ENCODE data around the gene CSF2RB.

CSF2RB gene

GRCh38 chr22:36899498-36899897, 13.9 kb upstream of the CSF2RB start:
- H3K36me3 ChIP-seq, result no peaks in the 10 kb centered on the region
- H3K27me3 ChIP-seq (ENCODE audit: insufficient read depth, low read depth, severe bottlenecking), result peaks cover 70% of the 10 kb centered on the region
- DNase-seq, result no peak
- peaks cover 8% of the 10 kb centered on the region for H3K9me3 ChIP-seq (ENCODE audit: severe bottlenecking)
- no peak overlapping the region for H3K4me3 ChIP-seq (ENCODE audit: low read depth, low read length)
- no peak for TF ChIP-seq CTCF (IDR thresholded peaks at IDR 0.05; ENCODE audit: low read depth, low read length)
- no peak overlapping the region for H3K27ac ChIP-seq

GRCh38 chr22:36900225-36900624, 13.2 kb upstream of the CSF2RB start:
- DNase-seq, result no peak
- Histone ChIP-seq H3K4me3 (ENCODE audit: low read depth, low read length) (no peak overlapping the region), H3K27ac (no peak overlapping the region), H3K9me3 (ENCODE audit: severe bottlenecking) (peaks cover 8% of the 10 kb centered on the region), H3K27me3 (ENCODE audit: insufficient read depth, low read depth, severe bottlenecking) (peaks cover 72% of the 10 kb centered on the region), H3K36me3 (no peaks in the 10 kb centered on the region)
- no peak for TF ChIP-seq CTCF (IDR thresholded peaks at IDR 0.05; ENCODE audit: low read depth, low read length)

GRCh38 chr22:36900880-36901279, 12.5 kb upstream of the CSF2RB start:
- Histone ChIP-seq H3K36me3 (no peaks in the 10 kb centered on the region), H3K27me3 (ENCODE audit: insufficient read depth, low read depth, severe bottlenecking) (peaks cover 72% of the 10 kb centered on the region), H3K9me3 (ENCODE audit: severe bottlenecking) (peaks cover 8% of the 10 kb centered on the region), H3K4me3 (ENCODE audit: low read depth, low read length) (no peak overlapping the region), H3K27ac (no peak overlapping the region)
- DNase-seq, result no peak
- TF ChIP-seq CTCF (IDR thresholded peaks at IDR 0.05; ENCODE audit: low read depth, low read length), result no peak

GRCh38 chr22:36901411-36902142, 11.9 kb upstream of the CSF2RB start:
- Histone ChIP-seq H3K27ac (no peak overlapping the region), H3K36me3 (no peaks in the 10 kb centered on the region), H3K27me3 (ENCODE audit: insufficient read depth, low read depth, severe bottlenecking) (peaks cover 76% of the 10 kb centered on the region), H3K9me3 (ENCODE audit: severe bottlenecking) (peaks cover 8% of the 10 kb centered on the region), H3K4me3 (ENCODE audit: low read depth, low read length) (no peak overlapping the region)
- no peak for TF ChIP-seq CTCF (IDR thresholded peaks at IDR 0.05; ENCODE audit: low read depth, low read length)
- DNase-seq, result no peak

GRCh38 chr22:36902143-36902926, 11.1 kb upstream of the CSF2RB start:
- H3K27me3 ChIP-seq (ENCODE audit: insufficient read depth, low read depth, severe bottlenecking), result peaks cover 72% of the 10 kb centered on the region
- no peak for TF ChIP-seq CTCF (IDR thresholded peaks at IDR 0.05; ENCODE audit: low read depth, low read length)
- no peak overlapping the region for H3K4me3 ChIP-seq (ENCODE audit: low read depth, low read length)
- H3K27ac ChIP-seq, result no peak overlapping the region
- H3K36me3 ChIP-seq, result no peaks in the 10 kb centered on the region
- DNase-seq, result no peak
- H3K9me3 ChIP-seq (ENCODE audit: severe bottlenecking), result peaks cover 8% of the 10 kb centered on the region

Measured in WERI-Rb-1 (cell line).